SK-N-SH treated with all-trans-retinoic acid at 6 μM for 48 hours (cell line): ENCODE data around the gene ADAM17.

ENCODE experiments used
- ARNTL ChIP-seq: fragments of 450-650 bp; formaldehyde crosslinking; IDR thresholded peaks from 2 replicates; pipeline ENCODE4 v1.5.0; 2020; ENCODE audit warnings: low read depth, mild to moderate bottlenecking, moderate library complexity, borderline replicate concordance
- BACH2 ChIP-seq: fragments of 250-450 bp; sonication (Bioruptor Pico); IDR thresholded peaks from 2 replicates; pipeline ENCODE4 v1.9.0; 2021; ENCODE audit warnings: mild to moderate bottlenecking, borderline replicate concordance
- CREB5 ChIP-seq: fragments of 250-450 bp; sonication (Bioruptor Pico); IDR thresholded peaks from 2 replicates; pipeline ENCODE4 v1.5.1; 2020; ENCODE audit warnings: low read depth, mild to moderate bottlenecking, moderate library complexity
- GLIS3 ChIP-seq: fragments of 250-450 bp; sonication (Bioruptor Pico); IDR thresholded peaks from 2 replicates; pipeline ENCODE4 v1.5.0; 2020; ENCODE audit warnings: mild to moderate bottlenecking, moderate library complexity
- PATZ1 ChIP-seq: fragments of 250-450 bp; sonication (Bioruptor Pico); IDR thresholded peaks from 2 replicates; pipeline ENCODE4 v1.8.0; 2020; ENCODE audit warnings: mild to moderate bottlenecking, moderate library complexity, borderline replicate concordance
- TCF4 ChIP-seq: fragments of 250-450 bp; sonication (Bioruptor Pico); IDR thresholded peaks from 2 replicates; pipeline ENCODE4 v1.8.0; 2021; ENCODE audit warnings: mild to moderate bottlenecking, moderate library complexity, borderline replicate concordance
- ZFP30 ChIP-seq: fragments of 450-650 bp; formaldehyde crosslinking; IDR thresholded peaks from 2 replicates; pipeline ENCODE4 v1.5.0; 2022; ENCODE audit warnings: mild to moderate bottlenecking, moderate library complexity

- TF ChIP-seq PATZ1 (CRISPR knock-in tag) (no peak), TCF4 (CRISPR knock-in tag) (no peak), GLIS3 (CRISPR knock-in tag) (no peak), ARNTL (CRISPR knock-in tag) (no peak), CREB5 (CRISPR knock-in tag) (no peak), BACH2 (CRISPR knock-in tag) (no peak), ZFP30 (no peak)
These were observed 82.2 kb downstream of the ADAM17 start for GRCh38 chr2:9473308-9473984.
